Left hindlimb (tissue), 1 donor: ENCODE measurements around the gene UCK1.
"Not testable (repeated sequence)": the region's sequence is repeated elsewhere in the genome, so short reads cannot be mapped to it uniquely, and the experiment has no call there.

Source experiments
- DNase-seq: peaks from one replicate; pipeline ENCODE4 v3.0.0-alpha.2; 2018

The UCK1 gene

GRCh38 chr9:131554087-131554842 is 23.2 kb upstream of the UCK1 start:
- no peak for DNase-seq

GRCh38 chr9:131552030-131552429 is 21.0 kb upstream of the UCK1 start:
- no peak for DNase-seq

- not testable (repeated sequence) for DNase-seq
These were observed 19.4 kb upstream of the UCK1 start for GRCh38 chr9:131550465-131550864.

GRCh38 chr9:131549186-131549585 is 18.1 kb upstream of the UCK1 start:
- DNase-seq = not testable (repeated sequence)

DNA sequence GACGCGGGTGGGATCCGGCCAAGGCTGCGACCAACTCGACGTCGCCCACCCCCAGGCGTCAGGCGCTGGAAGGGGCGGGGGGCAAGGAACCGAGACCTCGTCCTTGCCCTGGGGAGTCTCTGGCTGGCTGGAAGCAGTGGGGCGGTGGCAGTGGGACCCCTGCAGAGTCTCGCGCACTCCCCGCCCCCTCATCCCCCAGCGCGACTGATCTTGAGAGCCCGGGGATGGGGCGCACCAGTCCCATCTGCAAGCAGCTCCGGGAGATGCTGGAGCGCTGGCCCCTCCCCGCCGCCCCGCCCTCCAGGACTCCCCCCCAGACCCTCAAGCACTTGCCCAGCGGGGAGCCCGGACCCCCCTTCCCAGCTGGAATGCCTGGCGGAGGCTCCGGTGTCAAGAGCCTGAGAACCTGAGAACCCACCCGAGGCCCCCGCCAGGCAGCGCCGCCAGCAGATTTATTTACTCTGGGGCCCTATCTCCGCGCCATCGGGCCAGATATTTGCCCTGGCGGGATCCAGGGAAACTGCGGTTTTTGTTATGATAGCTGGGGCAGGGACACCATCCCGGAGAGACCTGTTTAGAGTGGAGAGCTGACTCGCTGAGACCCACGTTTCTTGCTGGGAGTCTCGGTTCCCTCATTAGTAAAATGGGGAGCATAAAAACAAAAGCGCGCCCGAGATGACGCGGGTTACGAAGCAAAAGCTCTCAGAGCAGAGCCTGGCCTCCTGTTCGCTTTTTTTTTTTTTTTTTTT is 15.4 kb upstream of the UCK1 start:
- DNase-seq = peak; percentile 69

DNA sequence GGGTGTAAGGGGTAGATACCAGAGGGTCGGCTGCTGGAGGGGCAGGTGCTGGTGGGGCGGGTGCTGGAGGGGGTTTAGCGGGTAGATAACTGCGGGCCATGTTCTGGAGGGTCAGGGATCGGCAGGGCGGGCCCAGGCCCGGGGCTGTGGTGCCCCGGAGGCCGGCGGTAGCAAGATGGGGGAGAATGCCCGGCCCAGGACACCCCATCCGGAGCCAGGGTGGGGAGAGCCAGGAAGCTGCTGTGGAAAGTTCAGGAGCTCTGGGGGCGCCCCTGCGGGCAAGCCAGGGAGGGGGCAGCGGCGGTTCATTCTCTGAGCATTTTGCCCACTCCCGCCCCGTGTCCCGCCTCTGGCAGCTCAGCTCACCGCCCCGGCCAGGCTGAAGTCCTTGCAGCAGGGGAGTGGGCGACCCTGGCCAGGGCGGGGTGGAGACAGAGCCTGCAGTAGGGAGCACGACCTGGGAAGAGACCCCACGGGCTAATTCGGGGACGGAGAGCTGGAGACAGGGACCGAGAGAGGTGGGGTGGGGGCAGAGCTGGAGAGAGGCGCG is 14.8 kb upstream of the UCK1 start:
- DNase-seq = no peak

- DNase-seq = no peak
These were observed 14.1 kb upstream of the UCK1 start, which contains the start of gene PRRT1B for GRCh38 chr9:131545003-131545785. PRRT1B (plus strand) TSS chr9:131545523; CDS start chr9:131545616, 93 bp downstream.

DNA sequence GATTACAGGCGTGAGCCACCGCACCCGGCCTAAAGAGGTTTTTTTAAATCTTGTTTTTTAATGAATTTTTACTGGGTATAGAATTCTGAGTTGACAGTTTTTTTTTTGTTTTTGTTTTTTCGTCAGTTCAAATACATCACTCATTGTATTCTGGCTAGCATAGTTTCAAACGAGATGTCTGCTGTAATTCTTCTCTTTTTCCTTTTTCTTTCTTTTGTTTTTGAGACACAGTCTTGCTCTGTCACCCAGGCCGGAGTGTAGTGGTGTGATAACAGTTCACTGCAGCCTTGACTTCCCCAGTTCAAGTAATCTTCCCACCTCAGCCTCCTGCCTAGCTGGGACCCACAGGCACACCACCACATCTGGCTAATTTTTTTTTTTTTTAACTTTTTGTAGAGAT is 12.1 kb upstream of the UCK1 start:
- no peak for DNase-seq

GRCh38 chr9:131539223-131539923 is 8.3 kb upstream of the UCK1 start:
- DNase-seq = no peak

GRCh38 chr9:131537946-131538345 is 6.9 kb upstream of the UCK1 start:
- no peak for DNase-seq

- no peak for DNase-seq
These were observed 3.7 kb upstream of the UCK1 start for GRCh38 chr9:131534721-131535237.

DNA sequence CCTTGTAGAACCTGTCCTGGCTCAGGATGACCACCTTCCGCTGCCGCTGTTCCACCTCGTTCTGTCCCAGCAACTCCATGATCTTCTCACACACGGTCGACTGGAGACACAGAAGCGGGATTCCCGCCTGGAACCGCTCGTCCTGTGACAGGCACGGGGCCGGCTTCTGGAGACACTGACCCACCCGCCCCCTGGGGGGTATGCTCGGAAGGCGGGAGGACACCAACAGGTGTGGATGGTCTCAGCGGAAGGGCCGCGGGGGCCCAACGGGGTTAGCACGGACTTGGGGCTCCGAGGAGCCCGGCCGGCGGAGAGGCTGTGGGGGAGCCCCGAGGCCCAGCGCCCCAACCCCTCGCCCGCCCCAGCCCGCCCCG is 530 bp downstream of the UCK1 start:
- DNase-seq = peak; percentile 62

GRCh38 chr9:131529597-131530545 is 1.2 kb downstream of the UCK1 start:
- DNase-seq = no peak

- DNase-seq = no peak
These were observed 2.1 kb downstream of the UCK1 start for GRCh38 chr9:131528886-131529505.

DNA sequence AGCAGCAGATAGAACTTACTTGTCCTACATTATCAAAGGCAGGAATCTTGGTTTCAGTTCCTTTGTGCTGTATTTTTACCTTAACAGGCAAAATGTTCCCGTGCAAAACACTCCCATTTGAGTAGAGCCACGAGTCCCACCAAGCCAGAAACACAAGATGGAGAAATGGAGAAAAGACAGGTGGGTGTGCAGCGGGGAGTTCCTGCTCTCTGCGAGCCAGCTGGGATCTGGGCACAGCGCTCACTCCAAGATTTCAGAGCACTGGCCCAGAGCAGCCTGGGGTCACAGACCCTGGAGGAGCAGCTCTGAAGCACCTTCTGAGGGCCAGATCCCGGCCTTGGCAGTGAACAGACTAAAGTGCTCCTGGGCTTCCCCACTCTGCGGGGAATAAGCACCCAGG is 2.9 kb downstream of the UCK1 start:
- DNase-seq = no peak

- DNase-seq = no peak
These were observed 5.2 kb downstream of the UCK1 start for GRCh38 chr9:131525643-131526565.

DNA sequence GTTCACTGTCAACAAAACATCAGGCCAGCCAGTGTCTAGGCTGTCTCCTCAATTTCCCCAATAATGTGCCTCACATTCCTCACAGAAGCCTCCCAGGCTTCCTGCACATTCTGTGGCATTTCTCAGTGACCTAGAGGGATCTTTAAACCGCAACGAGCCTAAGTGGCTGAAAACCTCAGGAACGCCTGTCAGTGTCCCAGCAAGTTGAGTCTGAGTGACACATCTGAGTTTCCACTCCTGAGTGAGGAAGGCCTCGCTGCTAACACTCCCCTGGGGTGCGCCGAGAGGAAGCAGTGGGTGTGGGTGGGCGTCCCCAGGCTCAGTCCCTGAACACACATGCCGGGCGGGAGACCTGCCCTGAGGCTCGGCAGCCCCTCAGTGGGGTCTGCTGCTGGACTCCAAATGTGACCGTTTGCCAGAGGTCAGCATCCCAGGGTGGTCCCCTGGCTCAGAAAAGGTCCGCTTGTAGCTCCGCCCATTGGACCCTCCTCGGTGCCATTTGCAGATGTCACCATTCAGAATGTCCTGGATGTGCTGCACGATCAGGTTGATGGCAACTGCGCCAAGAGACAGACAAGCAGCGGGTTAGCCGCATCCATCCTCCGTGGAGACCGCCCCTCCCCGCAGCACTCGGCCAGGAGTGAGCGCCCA is 6.3 kb downstream of the UCK1 start:
- no peak for DNase-seq

GRCh38 chr9:131523451-131524435 is 7.3 kb downstream of the UCK1 start:
- no peak for DNase-seq
